OCI-LY7 (cell line): ENCODE data around the gene TMEM140. TPM values are rescaled to one million over a fixed set of nuclear protein-coding genes. Genes with fewer than 3 reads are reported as not detected.

ENCODE experiments used
- BruUV-seq: library from RNA; stranded (reverse); fragments of 400-500 nt; replicated peaks from 2 replicates; lab custom pipeline; 2021; lab: Mats Ljungman, UMichigan
- CTCF ChIA-PET: fragments of 300-600 bp; sonication (Branson Sonifier 250); formaldehyde crosslinking; loops from one replicate; lab custom pipeline; 2022; ENCODE audit warnings: antibody characterized with exemption; ENCODE audit not compliant: unreplicated experiment; lab: Charles Lee
- POLR2A ChIA-PET: fragments of 300-600 bp; sonication (Branson Sonifier 250); formaldehyde crosslinking; loops from one replicate; lab custom pipeline; 2022; ENCODE audit warnings: antibody characterized with exemption; lab: Charles Lee
- DNase-seq: peaks from one replicate; pipeline ENCODE4 v3.0.0-alpha.2; 2015; ENCODE audit warnings: low spot score
- H2AFZ ChIP-seq: fragments of 200-600 bp; sonication (generic), shearing (Covaris generic); 2 replicates; pipeline ENCODE4 v1.6.1; 2014; ENCODE audit warnings: mild to moderate bottlenecking, antibody characterized with exemption, low read length, moderate library complexity
- H3K27ac ChIP-seq: fragments of 200-600 bp; sonication (generic); 2 replicates; pipeline ENCODE4 v1.5.1; 2014; ENCODE audit warnings: mixed run types, low read depth, mild to moderate bottlenecking, moderate library complexity, low read length, inconsistent platforms; ENCODE audit not compliant: poor library complexity, severe bottlenecking
- H3K36me3 ChIP-seq: fragments of 200-600 bp; sonication (generic); 2 replicates; pipeline ENCODE4 v1.6.1; 2014; ENCODE audit warnings: mild to moderate bottlenecking, antibody characterized with exemption, low read length, moderate library complexity, mixed read lengths; ENCODE audit not compliant: insufficient read depth
- H3K4me1 ChIP-seq: fragments of 200-600 bp; sonication (generic); 2 replicates; pipeline ENCODE4 v1.5.1; 2014; ENCODE audit warnings: mild to moderate bottlenecking, low read length; ENCODE audit not compliant: insufficient read depth, poor library complexity, severe bottlenecking
- H3K4me2 ChIP-seq: fragments of 200-600 bp; sonication (generic); 2 replicates; pipeline ENCODE4 v1.6.1; 2014; ENCODE audit warnings: mild to moderate bottlenecking, low read length
- H3K4me3 ChIP-seq: fragments of 200-600 bp; sonication (generic); 2 replicates; pipeline ENCODE4 v1.5.1; 2014; ENCODE audit warnings: mild to moderate bottlenecking, low read depth, low read length; ENCODE audit not compliant: poor library complexity, severe bottlenecking
- H3K79me2 ChIP-seq: fragments of 200-600 bp; sonication (generic); 2 replicates; pipeline ENCODE4 v1.6.1; 2016; ENCODE audit warnings: low read depth, mild to moderate bottlenecking, low read length, moderate library complexity, mixed read lengths; ENCODE audit not compliant: insufficient read depth
- H3K9me2 ChIP-seq: fragments of 200-600 bp; sonication (generic); 2 replicates; pipeline ENCODE4 v1.6.1; 2016; ENCODE audit warnings: mild to moderate bottlenecking, low read length, mixed read lengths; ENCODE audit not compliant: insufficient read depth
- H3K9me3 ChIP-seq: fragments of 200-600 bp; sonication (generic); 2 replicates; pipeline ENCODE4 v1.6.1; 2014; ENCODE audit warnings: mild to moderate bottlenecking, mixed run types, low read length, mixed read lengths
- H4K20me1 ChIP-seq: fragments of 200-600 bp; sonication (generic); 2 replicates; pipeline ENCODE4 v1.6.1; 2014; ENCODE audit warnings: mild to moderate bottlenecking, antibody characterized with exemption, low read length, moderate library complexity, mixed read lengths; ENCODE audit not compliant: insufficient read depth
- EZH2phosphoT487 ChIP-seq: fragments of 200-600 bp; sonication (generic); IDR thresholded peaks from 2 replicates; pipeline ENCODE4 v1.6.1; 2018; ENCODE audit warnings: low read depth, borderline replicate concordance, mild to moderate bottlenecking, mixed run types, antibody characterized with exemption, low read length, moderate library complexity, mixed read lengths
- intact Hi-C: fragments of 100-400 bp; cut with micrococcal nuclease; formaldehyde crosslinking; loops from one replicate; pipeline ENCODE4 v1.10.0; 2022; ENCODE audit not compliant: unreplicated experiment
- total RNA-seq, 2 experiments: library from RNA; depleted of rRNA in 1 of 2; stranded (reverse); fragments of >200 nt in 1 of 2; shearing (Covaris generic) in 1 of 2; gene quantifications; 2 replicates each; pipeline ENCODE4 v1.2.3, GENCODE V29; 2014 to 2022
- TF ChIP-seq, protein P1 (sequence below): fragments of 200-600 bp; sonication (generic); conservative IDR thresholded peaks from 2 replicates; pipeline ENCODE4 v1.5.1; 2014; ENCODE audit warnings: mild to moderate bottlenecking, antibody characterized with exemption, low read length, moderate library complexity, mixed read lengths

TMEM140 gene
- total RNA-seq, 2 experiments from 2014 or later = 0.41 to 1.6 TPM

DNA sequence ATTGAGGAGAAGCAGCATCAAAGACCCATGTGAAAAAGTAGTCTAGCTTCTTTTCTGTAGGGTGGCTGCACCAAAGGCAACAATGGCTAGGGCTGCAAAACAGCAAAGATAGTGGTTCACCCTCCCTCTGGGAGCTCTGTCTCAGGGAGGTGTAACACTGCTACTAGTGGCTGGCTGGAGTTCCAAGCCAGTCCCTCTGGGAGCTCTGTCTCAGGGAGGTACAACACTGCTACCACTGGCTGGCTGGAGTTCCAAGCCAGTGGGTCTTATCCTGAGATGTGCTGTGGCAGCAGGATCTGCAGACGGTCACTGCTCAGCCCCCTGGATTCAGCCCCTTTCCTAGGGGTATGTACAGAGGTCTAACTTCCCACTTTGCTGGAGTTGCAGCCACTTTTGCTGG, 37.9 kb upstream of the TMEM140 start:
- no peak for DNase-seq
- H3K36me3 ChIP-seq = no peaks in the 10 kb centered on the region
- intact Hi-C loops = no loop called here
- H3K9me3 ChIP-seq = no peaks in the 10 kb centered on the region
- TF ChIP-seq, protein P1, sequence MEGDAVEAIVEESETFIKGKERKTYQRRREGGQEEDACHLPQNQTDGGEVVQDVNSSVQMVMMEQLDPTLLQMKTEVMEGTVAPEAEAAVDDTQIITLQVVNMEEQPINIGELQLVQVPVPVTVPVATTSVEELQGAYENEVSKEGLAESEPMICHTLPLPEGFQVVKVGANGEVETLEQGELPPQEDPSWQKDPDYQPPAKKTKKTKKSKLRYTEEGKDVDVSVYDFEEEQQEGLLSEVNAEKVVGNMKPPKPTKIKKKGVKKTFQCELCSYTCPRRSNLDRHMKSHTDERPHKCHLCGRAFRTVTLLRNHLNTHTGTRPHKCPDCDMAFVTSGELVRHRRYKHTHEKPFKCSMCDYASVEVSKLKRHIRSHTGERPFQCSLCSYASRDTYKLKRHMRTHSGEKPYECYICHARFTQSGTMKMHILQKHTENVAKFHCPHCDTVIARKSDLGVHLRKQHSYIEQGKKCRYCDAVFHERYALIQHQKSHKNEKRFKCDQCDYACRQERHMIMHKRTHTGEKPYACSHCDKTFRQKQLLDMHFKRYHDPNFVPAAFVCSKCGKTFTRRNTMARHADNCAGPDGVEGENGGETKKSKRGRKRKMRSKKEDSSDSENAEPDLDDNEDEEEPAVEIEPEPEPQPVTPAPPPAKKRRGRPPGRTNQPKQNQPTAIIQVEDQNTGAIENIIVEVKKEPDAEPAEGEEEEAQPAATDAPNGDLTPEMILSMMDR = no peak
- TF ChIP-seq EZH2phosphoT487 = no peak
- H3K27ac ChIP-seq = no peak overlapping the region
- ChIA-PET POLR2A (no interaction called here), CTCF (no interaction called here)
- no peak overlapping the region for H3K4me3 ChIP-seq
- no peak overlapping the region for H3K4me2 ChIP-seq
- H3K79me2 ChIP-seq = no peaks in the 10 kb centered on the region
- no peaks in the 10 kb centered on the region for H3K9me2 ChIP-seq
- H4K20me1 ChIP-seq = no peaks in the 10 kb centered on the region
- H3K4me1 ChIP-seq = no peaks in the 10 kb centered on the region
- no peak overlapping the region for H2AFZ ChIP-seq
- no TSS peak for BruUV-seq

DNA sequence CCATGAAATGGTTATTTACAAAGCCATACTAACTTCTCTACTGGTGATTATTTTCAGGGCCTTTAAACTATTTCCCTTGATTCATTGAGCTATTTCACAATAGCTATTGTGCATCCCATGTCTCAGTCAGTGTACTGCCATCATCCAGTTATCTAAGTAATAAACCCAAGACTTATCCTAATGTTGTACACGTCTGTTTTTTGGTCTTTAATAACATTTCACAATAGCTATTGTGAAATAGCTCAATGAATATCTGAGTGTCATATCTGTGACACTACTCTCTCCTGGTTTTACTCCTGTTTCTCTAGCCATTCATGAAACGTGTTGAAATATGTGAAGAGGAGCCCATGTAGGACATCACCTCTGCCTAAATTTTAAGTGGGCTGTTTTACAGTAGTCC, 36.5 kb upstream of the TMEM140 start:
- Histone ChIP-seq H3K27ac (no peak overlapping the region), H3K9me3 (no peaks in the 10 kb centered on the region), H3K4me1 (no peaks in the 10 kb centered on the region), H3K4me3 (no peak overlapping the region), H3K79me2 (no peaks in the 10 kb centered on the region), H3K9me2 (no peaks in the 10 kb centered on the region), H3K4me2 (no peak overlapping the region), H2AFZ (no peak overlapping the region), H3K36me3 (no peaks in the 10 kb centered on the region), H4K20me1 (no peaks in the 10 kb centered on the region)
- TF ChIP-seq EZH2phosphoT487 = no peak
- TF ChIP-seq, protein P1 = no peak
- DNase-seq = no peak
- intact Hi-C loops = no loop called here
- CTCF ChIA-PET = no interaction called here
- POLR2A ChIA-PET = no interaction called here
- no TSS peak for BruUV-seq

DNA sequence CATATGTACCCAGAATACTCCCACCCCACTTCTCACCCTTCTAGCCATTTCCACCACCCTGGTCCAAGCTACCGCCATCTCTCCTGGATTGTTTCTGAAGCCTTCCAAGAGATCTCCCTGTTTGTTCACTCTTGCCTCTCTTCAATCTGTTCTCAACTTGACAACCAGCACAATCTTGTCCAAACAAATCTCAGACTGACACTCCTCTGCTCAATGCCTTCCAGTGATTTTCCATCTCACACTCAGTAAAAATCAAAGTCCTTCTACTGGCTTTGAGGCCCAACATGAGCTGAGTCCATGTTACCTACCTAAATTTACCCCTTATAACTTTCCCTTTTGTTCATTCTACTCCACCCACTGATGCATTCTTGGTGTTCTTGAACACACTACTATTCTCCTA, 33.2 kb upstream of the TMEM140 start:
- CTCF ChIA-PET = no interaction called here
- no peak for DNase-seq
- no peak for TF ChIP-seq EZH2phosphoT487
- TF ChIP-seq, protein P1 = no peak
- no peak overlapping the region for H2AFZ ChIP-seq
- intact Hi-C loops = no loop called here
- no peak overlapping the region for H3K4me2 ChIP-seq
- no peaks in the 10 kb centered on the region for H3K9me2 ChIP-seq
- no TSS peak for BruUV-seq
- H3K36me3 ChIP-seq = no peaks in the 10 kb centered on the region
- H3K79me2 ChIP-seq = no peaks in the 10 kb centered on the region
- POLR2A ChIA-PET = interaction anchor here (0.6 to 1.5 kb wide), 2 partner anchors 15 to 326 kb away, joined by 3 to 4 read pairs; no protein-coding TSS in a partner anchor
- H3K4me3 ChIP-seq = no peak overlapping the region
- no peaks in the 10 kb centered on the region for H3K4me1 ChIP-seq
- no peaks in the 10 kb centered on the region for H3K9me3 ChIP-seq
- H3K27ac ChIP-seq = no peak overlapping the region
- H4K20me1 ChIP-seq = no peaks in the 10 kb centered on the region
